Peyer's patch (tissue), 4 donors: ENCODE measurements around the gene FOXO1. TPM values are rescaled to one million over a fixed set of nuclear protein-coding genes. Genes with fewer than 3 reads are reported as not detected.

Source experiments
- DNase-seq, 3 donors: peaks; one replicate each; pipeline ENCODE4 v3.0.0-alpha.2; 2017 to 2019
- H3K27ac ChIP-seq, 4 donors: fragments of 200-600 bp; sonication (generic); one replicate each; pipeline ENCODE4 v1.5.1; 2016 to 2019
- H3K27me3 ChIP-seq, 2 donors: fragments of 200-600 bp; sonication (generic); one replicate each; pipeline ENCODE4 v1.5.1; 2019
- H3K36me3 ChIP-seq, 3 donors: fragments of 200-600 bp; sonication (generic); one replicate each; pipeline ENCODE4 v1.5.1; 2016 to 2019
- H3K4me1 ChIP-seq, 4 donors: fragments of 200-600 bp; sonication (generic); one replicate each; pipeline ENCODE4 v1.5.1; 2016 to 2019
- H3K4me3 ChIP-seq, 4 donors: fragments of 200-600 bp; sonication (generic); 1 replicate in 3 of 4; 2 replicates in 1 of 4; pipeline ENCODE4 v1.5.1; 2016 to 2019; ENCODE audit warnings: mild to moderate bottlenecking in 1 of 4
- H3K9me3 ChIP-seq, 4 donors: fragments of 200-600 bp; sonication (generic); one replicate each; pipeline ENCODE4 v1.5.1; 2016 to 2019; ENCODE audit warnings: mild to moderate bottlenecking in 1 of 4
- POLR2A ChIP-seq, 2 donors: fragments of 450-650 bp; IDR thresholded peaks; one replicate each; pipeline ENCODE4 v1.5.1; 2017; ENCODE audit warnings: antibody characterized with exemption in 2 of 2, mild to moderate bottlenecking in 2 of 2, moderate library complexity in 2 of 2
- total RNA-seq, 4 donors: library from RNA; depleted of rRNA; stranded (reverse); fragments of >200 nt; gene quantifications; one replicate each; pipeline ENCODE4 v1.1.0, GENCODE V29; 2016
- TF ChIP-seq, protein P1 (sequence below), 6 experiments: fragments of 450-650 bp in 4 of 6; fragments of 200-600 bp in 2 of 6; sonication (generic) in 1 of 6; IDR thresholded peaks; one replicate each; pipeline ENCODE4 v1.5.1; 2017 to 2019; ENCODE audit warnings: antibody characterized with exemption in 6 of 6, mild to moderate bottlenecking in 3 of 6, moderate library complexity in 1 of 6

FOXO1 gene
- total RNA-seq, 4 donors from 2014 or later, result 22.2 to 32.2 (median 26.8) TPM

- no peaks in the 10 kb centered on the region for H3K36me3 ChIP-seq
- no peaks in the 10 kb centered on the region for H3K27me3 ChIP-seq
- H3K4me3 ChIP-seq, result peak overlapping the region in 2 of 4 donors; percentile 13 to 25
- H3K9me3 ChIP-seq, result no peaks in the 10 kb centered on the region
- TF ChIP-seq POLR2A (IDR thresholded peaks at IDR 0.05), result no peak
- TF ChIP-seq, protein P1, sequence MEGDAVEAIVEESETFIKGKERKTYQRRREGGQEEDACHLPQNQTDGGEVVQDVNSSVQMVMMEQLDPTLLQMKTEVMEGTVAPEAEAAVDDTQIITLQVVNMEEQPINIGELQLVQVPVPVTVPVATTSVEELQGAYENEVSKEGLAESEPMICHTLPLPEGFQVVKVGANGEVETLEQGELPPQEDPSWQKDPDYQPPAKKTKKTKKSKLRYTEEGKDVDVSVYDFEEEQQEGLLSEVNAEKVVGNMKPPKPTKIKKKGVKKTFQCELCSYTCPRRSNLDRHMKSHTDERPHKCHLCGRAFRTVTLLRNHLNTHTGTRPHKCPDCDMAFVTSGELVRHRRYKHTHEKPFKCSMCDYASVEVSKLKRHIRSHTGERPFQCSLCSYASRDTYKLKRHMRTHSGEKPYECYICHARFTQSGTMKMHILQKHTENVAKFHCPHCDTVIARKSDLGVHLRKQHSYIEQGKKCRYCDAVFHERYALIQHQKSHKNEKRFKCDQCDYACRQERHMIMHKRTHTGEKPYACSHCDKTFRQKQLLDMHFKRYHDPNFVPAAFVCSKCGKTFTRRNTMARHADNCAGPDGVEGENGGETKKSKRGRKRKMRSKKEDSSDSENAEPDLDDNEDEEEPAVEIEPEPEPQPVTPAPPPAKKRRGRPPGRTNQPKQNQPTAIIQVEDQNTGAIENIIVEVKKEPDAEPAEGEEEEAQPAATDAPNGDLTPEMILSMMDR (IDR thresholded peaks at IDR 0.05), result no peak
- H3K4me1 ChIP-seq, result peaks cover 7 to 29% (median 15%) of the 10 kb centered on the region in 4 donors
- peak overlapping the region in 2 of 4 donors; percentile 29 to 69 for H3K27ac ChIP-seq
- no peak for DNase-seq
Measured at GRCh38 chr13:40651866-40652587, 14.4 kb downstream of the FOXO1 start.

GRCh38 chr13:40648841-40649240 lies 17.6 kb downstream of the FOXO1 start:
- Histone ChIP-seq H3K36me3 (no peaks in the 10 kb centered on the region), H3K27ac (peak overlapping the region in 2 of 4 donors; percentile 22 to 42), H3K9me3 (no peaks in the 10 kb centered on the region), H3K4me1 (peaks cover 7 to 56% (median 21%) of the 10 kb centered on the region in 4 donors), H3K27me3 (no peaks in the 10 kb centered on the region), H3K4me3 (no peak overlapping the region)
- TF ChIP-seq POLR2A (IDR thresholded peaks at IDR 0.05), result no peak
- TF ChIP-seq, protein P1 (IDR thresholded peaks at IDR 0.05), result no peak
- DNase-seq, result no peak

GRCh38 chr13:40648040-40648439 lies 18.4 kb downstream of the FOXO1 start:
- TF ChIP-seq POLR2A (IDR thresholded peaks at IDR 0.05), result no peak
- TF ChIP-seq, protein P1 (IDR thresholded peaks at IDR 0.05), result no peak
- H3K27me3 ChIP-seq, result no peaks in the 10 kb centered on the region
- H3K36me3 ChIP-seq, result no peaks in the 10 kb centered on the region
- H3K27ac ChIP-seq, result peak overlapping the region in 1 of 4 donors; percentile 4
- DNase-seq, result no peak
- no peaks in the 10 kb centered on the region for H3K9me3 ChIP-seq
- H3K4me1 ChIP-seq, result peaks cover 3 to 56% (median 17%) of the 10 kb centered on the region in 4 donors
- H3K4me3 ChIP-seq, result no peak overlapping the region

- no peak for TF ChIP-seq POLR2A (IDR thresholded peaks at IDR 0.05)
- TF ChIP-seq, protein P1 (IDR thresholded peaks at IDR 0.05), result no peak
- no peak for DNase-seq
- no peaks in the 10 kb centered on the region for H3K36me3 ChIP-seq
- no peak overlapping the region for H3K4me3 ChIP-seq
- H3K27ac ChIP-seq, result peak overlapping the region in 2 of 4 donors; percentile 20 to 45
- no peaks in the 10 kb centered on the region for H3K9me3 ChIP-seq
- no peaks in the 10 kb centered on the region for H3K27me3 ChIP-seq
- peaks cover 0 to 53% (median 16%) of the 10 kb centered on the region in 4 donors for H3K4me1 ChIP-seq
Measured at GRCh38 chr13:40644838-40645604, 21.4 kb downstream of the FOXO1 start.

GRCh38 chr13:40640845-40641458 lies 25.5 kb downstream of the FOXO1 start:
- peaks cover 0 to 51% (median 10%) of the 10 kb centered on the region in 4 donors for H3K4me1 ChIP-seq

More at GRCh38 chr13:40640845-40641458, 25.5 kb downstream of the FOXO1 start:
- no peak overlapping the region for H3K27ac ChIP-seq
- DNase-seq, result no peak
- no peaks in the 10 kb centered on the region for H3K36me3 ChIP-seq
- TF ChIP-seq, protein P1 (IDR thresholded peaks at IDR 0.05), result no peak
- TF ChIP-seq POLR2A (IDR thresholded peaks at IDR 0.05), result no peak
- H3K27me3 ChIP-seq, result no peaks in the 10 kb centered on the region
- no peak overlapping the region for H3K4me3 ChIP-seq
- H3K9me3 ChIP-seq, result no peaks in the 10 kb centered on the region
